ENCODE measurements around the gene KIAA1217. TPM values are rescaled to one million over a fixed set of nuclear protein-coding genes. Genes with fewer than 3 reads are reported as not detected.

Gene KIAA1217
- polyA plus RNA-seq, 1 of the 3 experiments (the other 2 are of a cell fraction): 7.2 TPM

DNA sequence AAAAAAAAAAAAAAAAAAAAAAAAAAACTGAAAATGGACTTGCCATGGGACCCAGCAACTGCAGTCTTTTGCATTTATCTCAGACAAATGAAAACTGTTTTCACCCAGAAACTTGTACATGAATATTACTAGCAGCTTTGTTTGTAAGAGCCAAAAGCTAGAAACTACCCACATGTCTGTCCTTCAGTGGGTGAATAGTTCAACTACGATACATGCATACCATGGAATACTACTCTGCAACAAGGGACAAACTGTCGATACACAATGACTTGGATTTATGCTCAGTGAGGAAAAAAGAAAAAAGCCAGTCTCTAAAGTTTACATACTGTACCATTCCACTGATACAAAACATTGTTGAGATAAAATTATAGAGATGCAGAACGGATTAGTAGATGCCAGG, 195.6 kb downstream of the KIAA1217 start:
- 67% methylated on average over 3 of the region's 3 CpGs for WGBS (ENCODE audit: low lambda C conversion rate)
- H3K4me2 ChIP-seq: no peak overlapping the region
- no peaks in the 10 kb centered on the region for H4K20me1 ChIP-seq (ENCODE audit: insufficient read depth)
- TF ChIP-seq, protein P1, sequence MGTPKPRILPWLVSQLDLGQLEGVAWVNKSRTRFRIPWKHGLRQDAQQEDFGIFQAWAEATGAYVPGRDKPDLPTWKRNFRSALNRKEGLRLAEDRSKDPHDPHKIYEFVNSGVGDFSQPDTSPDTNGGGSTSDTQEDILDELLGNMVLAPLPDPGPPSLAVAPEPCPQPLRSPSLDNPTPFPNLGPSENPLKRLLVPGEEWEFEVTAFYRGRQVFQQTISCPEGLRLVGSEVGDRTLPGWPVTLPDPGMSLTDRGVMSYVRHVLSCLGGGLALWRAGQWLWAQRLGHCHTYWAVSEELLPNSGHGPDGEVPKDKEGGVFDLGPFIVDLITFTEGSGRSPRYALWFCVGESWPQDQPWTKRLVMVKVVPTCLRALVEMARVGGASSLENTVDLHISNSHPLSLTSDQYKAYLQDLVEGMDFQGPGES (IDR thresholded peaks at IDR 0.05; ENCODE audit: low read depth, low read length): no peak
- no peak for TF ChIP-seq RCOR1 (IDR thresholded peaks at IDR 0.05; ENCODE audit: low read length)
- no peak for TF ChIP-seq TEAD4 (IDR thresholded peaks at IDR 0.05; ENCODE audit: borderline replicate concordance, insufficient read depth)
- no peak for TF ChIP-seq RXRA (IDR thresholded peaks at IDR 0.05; ENCODE audit: borderline replicate concordance, low read depth)
- TF ChIP-seq, protein P2, sequence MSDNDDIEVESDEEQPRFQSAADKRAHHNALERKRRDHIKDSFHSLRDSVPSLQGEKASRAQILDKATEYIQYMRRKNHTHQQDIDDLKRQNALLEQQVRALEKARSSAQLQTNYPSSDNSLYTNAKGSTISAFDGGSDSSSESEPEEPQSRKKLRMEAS (IDR thresholded peaks at IDR 0.05; ENCODE audit: low read depth): no peak
- TF ChIP-seq, protein P3, sequence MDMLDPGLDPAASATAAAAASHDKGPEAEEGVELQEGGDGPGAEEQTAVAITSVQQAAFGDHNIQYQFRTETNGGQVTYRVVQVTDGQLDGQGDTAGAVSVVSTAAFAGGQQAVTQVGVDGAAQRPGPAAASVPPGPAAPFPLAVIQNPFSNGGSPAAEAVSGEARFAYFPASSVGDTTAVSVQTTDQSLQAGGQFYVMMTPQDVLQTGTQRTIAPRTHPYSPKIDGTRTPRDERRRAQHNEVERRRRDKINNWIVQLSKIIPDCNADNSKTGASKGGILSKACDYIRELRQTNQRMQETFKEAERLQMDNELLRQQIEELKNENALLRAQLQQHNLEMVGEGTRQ (IDR thresholded peaks at IDR 0.05; ENCODE audit: borderline replicate concordance, low read depth, low read length): no peak
- TF ChIP-seq NRF1 (IDR thresholded peaks at IDR 0.05; ENCODE audit: low read depth, low read length): no peak
- no peak for TF ChIP-seq FOSL2 (IDR thresholded peaks at IDR 0.05; ENCODE audit: borderline replicate concordance, low read depth)
- TF ChIP-seq, protein P4, sequence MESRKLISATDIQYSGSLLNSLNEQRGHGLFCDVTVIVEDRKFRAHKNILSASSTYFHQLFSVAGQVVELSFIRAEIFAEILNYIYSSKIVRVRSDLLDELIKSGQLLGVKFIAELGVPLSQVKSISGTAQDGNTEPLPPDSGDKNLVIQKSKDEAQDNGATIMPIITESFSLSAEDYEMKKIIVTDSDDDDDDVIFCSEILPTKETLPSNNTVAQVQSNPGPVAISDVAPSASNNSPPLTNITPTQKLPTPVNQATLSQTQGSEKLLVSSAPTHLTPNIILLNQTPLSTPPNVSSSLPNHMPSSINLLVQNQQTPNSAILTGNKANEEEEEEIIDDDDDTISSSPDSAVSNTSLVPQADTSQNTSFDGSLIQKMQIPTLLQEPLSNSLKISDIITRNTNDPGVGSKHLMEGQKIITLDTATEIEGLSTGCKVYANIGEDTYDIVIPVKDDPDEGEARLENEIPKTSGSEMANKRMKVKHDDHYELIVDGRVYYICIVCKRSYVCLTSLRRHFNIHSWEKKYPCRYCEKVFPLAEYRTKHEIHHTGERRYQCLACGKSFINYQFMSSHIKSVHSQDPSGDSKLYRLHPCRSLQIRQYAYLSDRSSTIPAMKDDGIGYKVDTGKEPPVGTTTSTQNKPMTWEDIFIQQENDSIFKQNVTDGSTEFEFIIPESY (IDR thresholded peaks at IDR 0.05; ENCODE audit: borderline replicate concordance, low read depth): no peak
- TF ChIP-seq RAD21 (IDR thresholded peaks at IDR 0.05; ENCODE audit: low read length): no peak
- TF ChIP-seq, protein P5, sequence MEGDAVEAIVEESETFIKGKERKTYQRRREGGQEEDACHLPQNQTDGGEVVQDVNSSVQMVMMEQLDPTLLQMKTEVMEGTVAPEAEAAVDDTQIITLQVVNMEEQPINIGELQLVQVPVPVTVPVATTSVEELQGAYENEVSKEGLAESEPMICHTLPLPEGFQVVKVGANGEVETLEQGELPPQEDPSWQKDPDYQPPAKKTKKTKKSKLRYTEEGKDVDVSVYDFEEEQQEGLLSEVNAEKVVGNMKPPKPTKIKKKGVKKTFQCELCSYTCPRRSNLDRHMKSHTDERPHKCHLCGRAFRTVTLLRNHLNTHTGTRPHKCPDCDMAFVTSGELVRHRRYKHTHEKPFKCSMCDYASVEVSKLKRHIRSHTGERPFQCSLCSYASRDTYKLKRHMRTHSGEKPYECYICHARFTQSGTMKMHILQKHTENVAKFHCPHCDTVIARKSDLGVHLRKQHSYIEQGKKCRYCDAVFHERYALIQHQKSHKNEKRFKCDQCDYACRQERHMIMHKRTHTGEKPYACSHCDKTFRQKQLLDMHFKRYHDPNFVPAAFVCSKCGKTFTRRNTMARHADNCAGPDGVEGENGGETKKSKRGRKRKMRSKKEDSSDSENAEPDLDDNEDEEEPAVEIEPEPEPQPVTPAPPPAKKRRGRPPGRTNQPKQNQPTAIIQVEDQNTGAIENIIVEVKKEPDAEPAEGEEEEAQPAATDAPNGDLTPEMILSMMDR (IDR thresholded peaks at IDR 0.05): no peak
- no peak for TF ChIP-seq SMC3 (IDR thresholded peaks at IDR 0.05; ENCODE audit: low read depth, low read length)
- no peak for TF ChIP-seq EP300 (IDR thresholded peaks at IDR 0.05; ENCODE audit: borderline replicate concordance in 1 of 2, low read depth in 1 of 2, low read length in 1 of 2)
- no peak for TF ChIP-seq TAF1 (IDR thresholded peaks at IDR 0.05; ENCODE audit: borderline replicate concordance, low read depth, low read length)
- no peak for TF ChIP-seq GATA2 (CRISPR knock-in tag; IDR thresholded peaks at IDR 0.05)
- TF ChIP-seq RFX5 (IDR thresholded peaks at IDR 0.05; ENCODE audit: low read length): no peak
- no peak for TF ChIP-seq GABPA (IDR thresholded peaks at IDR 0.05; ENCODE audit: low read depth)
- no peaks in the 10 kb centered on the region for H3K9me3 ChIP-seq
- POLR2A ChIA-PET: no interaction called here
- DNase-seq: no peak
- no peaks in the 10 kb centered on the region for H3F3A ChIP-seq (replicated peaks; ENCODE audit: insufficient read depth)
- H3K27me3 ChIP-seq (ENCODE audit: insufficient read depth): no peaks in the 10 kb centered on the region
- H3K79me2 ChIP-seq (ENCODE audit: insufficient read depth): no peaks in the 10 kb centered on the region
- H3K4me1 ChIP-seq (ENCODE audit: control insufficient read depth in 1 of 2, insufficient read depth in 2 of 2, low read depth in 1 of 2, low read length in 1 of 2): no peaks in the 10 kb centered on the region; a peak in 1 of 4 replicates
- no peak overlapping the region for H3K9ac ChIP-seq
- no peak overlapping the region for H3K4me3 ChIP-seq (ENCODE audit: low read depth in 2 of 2, low read length in 1 of 2)
- CTCF ChIA-PET: no interaction called here
- no peaks in the 10 kb centered on the region for H3K36me3 ChIP-seq (replicated peaks in 1 of 2; ENCODE audit: control insufficient read depth in 1 of 2, insufficient read depth in 2 of 2, low read length in 1 of 2)
- no peak overlapping the region for H2AFZ ChIP-seq (ENCODE audit: low read depth)
- no peaks in the 10 kb centered on the region for H3K9me2 ChIP-seq
- no peak overlapping the region for H3K27ac ChIP-seq (ENCODE audit: low read depth in 2 of 2, low read length in 1 of 2)
